GM19324 (cell line): ENCODE measurements around the gene HGFAC.
"Not testable (repeated sequence)": the region's sequence is repeated elsewhere in the genome, so short reads cannot be mapped to it uniquely, and the experiment has no call there.

Experiments used
- ATAC-seq: cut with Tn5 transposase; IDR thresholded peaks from one replicate; pipeline ENCODE4 v1.9.1; 2021; ENCODE audit warnings: mild to moderate bottlenecking, moderate library complexity; ENCODE audit not compliant: unreplicated experiment, low FRiP score

The HGFAC gene

GRCh38 chr4:3410401-3411135, 31.2 kb upstream of the HGFAC start:
- ATAC-seq: no peak

DNA sequence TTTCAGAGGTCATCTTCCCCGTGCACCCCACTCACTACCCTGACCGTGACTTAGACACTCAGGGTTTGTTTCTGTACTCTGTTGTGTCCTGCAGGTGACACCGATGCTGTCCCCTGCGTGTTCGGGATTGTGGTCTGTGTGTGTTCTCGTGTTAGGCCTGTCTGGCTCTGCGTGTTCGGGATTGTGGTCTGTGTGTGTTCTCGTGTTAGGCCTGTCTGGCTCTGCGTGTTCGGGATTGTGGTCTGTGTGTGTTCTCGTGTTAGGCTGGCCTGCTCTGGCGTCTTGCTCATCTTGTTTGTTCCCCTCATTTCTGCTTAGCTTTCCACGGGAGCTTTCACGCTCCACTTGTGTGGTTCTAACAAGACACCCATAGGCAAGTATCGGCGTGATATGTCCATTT, 30.6 kb upstream of the HGFAC start:
- ATAC-seq: not testable (repeated sequence)

GRCh38 chr4:3411676-3412075, 30.1 kb upstream of the HGFAC start:
- no peak for ATAC-seq

GRCh38 chr4:3412257-3413020, 29.3 kb upstream of the HGFAC start:
- no peak for ATAC-seq

GRCh38 chr4:3413217-3413671, 28.5 kb upstream of the HGFAC start:
- ATAC-seq: no peak

DNA sequence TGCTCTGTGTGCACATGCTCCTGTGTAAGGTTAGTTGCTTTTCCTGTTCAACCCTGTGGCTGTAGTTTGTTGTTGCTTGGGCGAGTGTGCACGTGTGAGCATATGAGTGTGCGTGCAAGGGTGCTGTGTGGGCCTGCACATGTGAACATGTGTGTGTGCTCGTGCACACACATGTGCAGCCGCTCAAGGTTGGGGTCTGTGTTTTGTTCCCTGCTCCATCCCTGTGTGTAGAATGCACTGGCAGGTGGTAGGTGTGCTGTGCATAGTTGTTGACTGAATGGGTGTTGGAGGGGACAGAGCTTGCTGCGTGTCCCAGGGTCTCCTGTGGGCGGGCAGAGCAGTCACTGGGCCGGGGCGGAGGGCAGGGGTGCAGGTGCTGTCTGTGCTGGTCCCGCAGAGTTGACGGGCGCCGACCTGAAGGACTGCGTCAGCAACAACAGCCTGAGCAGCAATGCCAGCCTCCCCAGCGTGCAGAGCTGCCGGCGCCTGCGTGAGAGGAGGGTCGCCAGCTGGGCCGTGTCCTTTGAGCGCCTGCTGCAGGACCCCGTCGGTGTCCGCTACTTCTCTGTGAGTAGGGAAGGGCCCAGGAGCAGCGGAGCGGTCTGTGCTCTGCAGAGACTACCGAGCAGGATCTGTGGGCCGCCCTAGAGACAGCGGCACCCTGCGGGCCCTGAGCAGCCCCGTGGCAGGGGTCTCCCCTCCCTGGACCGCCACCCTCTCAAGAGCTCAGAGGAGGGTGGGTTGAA, 27.9 kb upstream of the HGFAC start:
- no peak for ATAC-seq

DNA sequence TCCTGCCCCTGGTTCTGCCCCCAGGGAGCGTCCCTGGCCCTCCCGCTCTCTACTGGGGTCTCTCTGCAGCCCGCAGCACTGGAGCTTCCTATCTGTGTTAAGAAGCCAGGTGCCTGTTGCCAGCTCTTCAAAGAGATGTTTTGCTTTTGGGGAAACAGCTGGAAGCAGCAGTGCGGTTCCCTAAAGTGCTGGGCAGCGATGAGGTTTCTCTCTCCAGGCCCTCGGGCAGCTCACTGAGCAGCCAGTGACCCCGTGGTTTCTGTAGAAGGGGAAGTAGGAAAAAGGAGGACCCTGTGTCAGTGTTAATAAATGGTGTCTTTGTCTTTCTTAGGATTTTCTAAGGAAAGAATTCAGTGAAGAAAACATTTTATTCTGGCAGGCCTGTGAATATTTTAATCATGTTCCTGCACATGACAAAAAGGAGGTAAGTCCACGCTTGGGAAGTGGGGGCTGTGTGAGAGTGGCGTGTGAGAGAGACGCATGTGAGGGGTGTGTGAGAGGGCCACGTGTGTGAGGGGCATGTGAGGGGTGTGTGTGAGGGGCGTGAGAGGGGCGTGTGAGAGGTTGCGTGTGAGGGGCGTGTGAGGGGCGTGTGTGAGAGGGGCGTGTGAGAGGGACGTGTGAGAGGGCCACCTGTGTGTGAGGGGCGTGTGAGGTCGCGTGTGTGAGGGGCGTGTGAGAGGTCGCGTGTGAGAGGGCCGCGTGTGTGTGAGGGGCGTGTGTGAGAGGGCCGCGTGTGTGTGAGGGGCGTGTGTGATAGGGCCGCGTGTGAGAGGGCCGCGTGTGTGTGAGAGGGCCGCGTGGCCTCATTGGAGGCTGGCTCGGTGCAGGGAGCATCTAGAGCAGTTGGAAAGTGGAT, 27.1 kb upstream of the HGFAC start:
- ATAC-seq: no peak

GRCh38 chr4:3415471-3416141, 26.2 kb upstream of the HGFAC start:
- ATAC-seq: no peak

DNA sequence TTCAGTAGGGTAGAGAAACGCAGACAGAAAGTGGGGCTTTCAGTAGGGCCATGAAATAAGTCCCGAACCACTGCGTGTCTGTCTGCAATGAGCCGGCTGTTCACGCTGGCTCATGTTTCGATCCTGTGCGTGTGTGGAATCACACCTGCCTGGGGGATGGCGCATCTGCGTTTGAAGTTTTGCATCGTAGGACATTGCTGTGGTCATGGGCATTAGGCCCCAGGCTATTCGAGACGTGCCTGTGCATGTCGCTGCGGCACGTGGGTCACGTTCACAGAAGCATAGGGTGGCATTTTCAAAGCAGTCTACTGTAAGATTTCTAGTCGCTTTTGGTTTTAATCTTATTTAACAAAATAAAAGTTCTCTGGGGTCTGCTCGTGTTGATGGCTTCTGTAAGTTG, 25.5 kb upstream of the HGFAC start:
- no peak for ATAC-seq

- no peak for ATAC-seq
Measured at GRCh38 chr4:3416821-3417221, 24.9 kb upstream of the HGFAC start.

DNA sequence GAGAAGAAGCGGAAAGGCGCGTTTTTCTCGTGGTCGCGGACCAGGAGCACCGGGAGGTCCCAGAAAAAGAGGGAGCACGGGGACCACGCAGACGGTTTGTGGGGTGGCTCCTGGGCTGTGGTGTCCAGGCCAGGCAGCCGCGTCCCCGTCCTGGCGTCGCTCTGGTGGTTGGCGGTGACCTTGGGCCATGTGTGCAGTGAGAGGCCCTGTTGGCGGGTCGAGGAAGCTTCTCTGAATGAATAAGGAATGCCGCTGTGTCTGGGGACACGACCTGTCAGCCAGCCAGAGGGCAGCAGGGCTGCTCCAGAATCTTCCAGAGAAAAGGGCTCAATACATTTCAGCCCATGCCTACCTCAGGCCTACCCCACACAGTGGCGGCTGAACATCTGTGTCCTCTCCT, 24.3 kb upstream of the HGFAC start:
- ATAC-seq: no peak

DNA sequence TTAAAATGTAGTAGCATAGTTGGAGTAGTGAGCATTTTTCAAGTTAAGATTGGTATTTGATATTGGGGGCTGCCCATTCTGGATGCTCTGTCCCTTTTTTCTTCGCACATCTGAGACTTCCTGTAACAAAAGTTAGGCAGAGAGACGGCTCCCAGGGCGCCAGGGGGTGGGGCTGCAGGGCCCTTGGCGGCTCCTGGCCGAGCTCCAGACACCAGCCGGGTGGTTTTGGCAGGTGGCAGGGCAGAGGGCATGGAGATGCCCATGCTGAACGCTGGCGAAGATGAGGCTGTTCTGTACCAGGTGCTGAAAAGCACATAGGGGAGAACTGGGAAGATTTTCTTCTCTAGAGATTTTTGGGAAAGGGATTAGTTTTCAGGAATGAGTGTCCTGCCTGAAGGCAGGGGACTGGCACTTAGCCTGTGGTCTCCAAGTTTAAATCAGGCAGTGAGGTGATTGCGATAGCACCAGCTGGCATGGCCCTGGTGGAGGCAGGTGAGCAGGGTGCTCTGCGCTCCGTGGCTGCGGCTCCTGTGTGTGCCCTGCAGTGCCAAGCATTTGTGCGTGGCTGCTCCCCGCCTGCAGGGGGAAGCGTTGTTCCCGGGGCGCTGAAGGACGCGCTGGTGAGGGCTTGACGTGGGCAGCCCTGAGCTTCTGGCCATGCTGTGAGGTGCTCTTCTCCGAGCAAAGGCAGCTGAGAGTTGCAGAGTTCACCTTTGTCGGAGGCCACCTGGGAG, 23.6 kb upstream of the HGFAC start:
- ATAC-seq: no peak

DNA sequence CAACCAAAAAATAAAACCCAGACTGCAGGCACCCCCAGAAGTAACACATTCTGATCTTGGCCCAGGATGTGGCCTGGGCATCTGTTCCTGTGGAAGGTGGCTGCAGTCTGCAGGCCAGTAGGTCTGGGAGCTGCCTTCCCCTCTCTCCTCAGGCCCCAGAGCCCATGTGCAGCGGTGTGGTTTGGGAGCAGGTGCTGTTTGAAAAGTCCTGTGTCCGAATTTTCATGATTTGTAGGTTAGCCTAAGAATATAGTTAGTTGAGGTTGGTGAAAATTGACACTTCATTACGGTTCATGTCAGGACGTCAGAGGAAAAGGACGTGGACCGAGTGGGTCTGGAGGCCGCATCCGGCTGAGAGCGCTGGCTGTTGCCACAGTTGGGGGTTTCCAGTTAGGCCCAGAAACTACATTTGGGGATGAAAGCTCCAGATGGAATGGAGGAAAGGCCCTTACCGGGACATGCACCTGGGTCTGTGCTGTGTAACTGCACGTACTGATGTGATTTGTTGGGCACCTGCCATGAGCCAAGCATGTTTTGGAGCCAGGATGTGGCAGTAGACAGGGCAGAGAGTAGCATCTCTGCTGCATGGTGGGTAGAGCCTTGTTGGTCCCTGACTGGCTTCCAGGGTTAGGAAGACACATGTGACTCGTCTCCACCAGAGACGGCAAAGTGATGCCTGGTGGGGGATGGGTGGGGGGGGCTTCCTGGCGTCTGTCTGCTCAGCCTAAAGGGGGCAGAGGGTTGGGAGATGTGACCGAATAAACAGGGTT, 21.7 kb upstream of the HGFAC start:
- no peak for ATAC-seq

GRCh38 chr4:3420606-3420955, 21.2 kb upstream of the HGFAC start:
- ATAC-seq: no peak

DNA sequence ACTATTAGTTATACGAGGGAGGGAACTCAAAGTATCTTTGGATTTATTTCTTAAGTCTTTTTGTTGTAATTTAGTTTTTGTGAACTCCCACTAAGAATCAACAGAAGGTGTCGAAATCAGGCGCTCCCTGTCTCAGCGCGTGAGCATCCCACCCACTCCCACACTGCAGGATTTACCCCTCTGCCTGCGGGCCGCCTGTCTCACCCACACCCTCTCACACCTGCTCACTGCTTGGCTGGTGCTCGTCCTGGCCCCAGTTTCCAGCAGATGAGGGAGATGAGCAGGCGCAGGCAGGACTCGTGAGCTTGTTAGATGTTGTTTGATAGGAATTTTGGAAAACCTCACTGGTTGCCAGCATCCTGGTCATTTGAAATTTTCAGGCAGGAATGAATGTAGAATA, 20.8 kb upstream of the HGFAC start:
- ATAC-seq: no peak

- ATAC-seq: no peak
Measured at GRCh38 chr4:3421470-3421869, 20.3 kb upstream of the HGFAC start.

GRCh38 chr4:3422241-3422801, 19.4 kb upstream of the HGFAC start:
- no peak for ATAC-seq

DNA sequence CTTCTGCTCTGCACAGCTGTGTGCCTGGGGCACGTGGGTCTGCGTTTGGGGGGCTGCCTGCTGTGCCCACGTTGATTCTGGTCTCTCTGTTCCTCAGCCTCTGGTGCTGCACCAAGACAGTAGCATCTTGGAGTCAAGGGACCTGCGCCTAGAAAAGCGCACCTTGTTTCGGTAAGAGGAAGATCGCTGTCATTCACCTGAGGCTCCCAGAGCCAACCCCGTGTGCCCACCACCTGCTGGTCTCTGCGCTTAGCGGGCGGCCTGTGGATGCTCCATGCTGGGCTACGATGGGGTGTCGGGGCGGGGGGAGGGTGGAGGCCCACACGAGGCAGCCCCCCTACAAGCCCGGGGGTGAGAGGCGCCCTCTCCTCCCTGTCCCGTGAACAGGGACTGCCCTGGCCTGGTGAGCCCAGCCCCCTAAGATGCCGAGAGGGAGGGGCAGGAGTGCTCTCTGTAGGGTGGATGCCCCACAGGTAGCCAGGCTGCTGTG, 18.9 kb upstream of the HGFAC start:
- ATAC-seq: no peak
